Nephron progenitor cell (in vitro differentiated cells): ENCODE results near the gene PSMA4.
"Not testable (repeated sequence)": the region's sequence is repeated elsewhere in the genome, so short reads cannot be mapped to it uniquely, and the experiment has no call there.

ENCODE experiments used
- DNase-seq: peaks from one replicate; pipeline ENCODE4 v3.0.0; 2021
- H3K27ac Mint-ChIP-seq: 2 replicates; pipeline ENCODE4 v1.8.0; 2021; ENCODE audit warnings: mild to moderate bottlenecking, moderate library complexity, mixed read lengths
- H3K27me3 Mint-ChIP-seq: 2 replicates; pipeline ENCODE4 v1.8.0; 2021; ENCODE audit warnings: mild to moderate bottlenecking, low read depth, mixed read lengths; ENCODE audit not compliant: poor library complexity
- H3K36me3 Mint-ChIP-seq: 2 replicates; pipeline ENCODE4 v1.8.0; 2021; ENCODE audit warnings: low read depth, mixed read lengths
- H3K4me1 Mint-ChIP-seq: 2 replicates; pipeline ENCODE4 v1.8.0; 2021; ENCODE audit warnings: mixed read lengths
- H3K4me3 Mint-ChIP-seq: 2 replicates; pipeline ENCODE4 v1.8.0; 2021; ENCODE audit warnings: mild to moderate bottlenecking, moderate library complexity, mixed read lengths
- H3K9me3 Mint-ChIP-seq: 2 replicates; pipeline ENCODE4 v1.8.0; 2021; ENCODE audit warnings: mild to moderate bottlenecking, moderate library complexity, mixed read lengths
- TF ChIP-seq, protein P1 (sequence below): fragments of 200-600 bp; sonication (generic); IDR thresholded peaks from 2 replicates; pipeline ENCODE4 v1.5.0; 2021; ENCODE audit warnings: antibody characterized with exemption

Gene PSMA4

DNA sequence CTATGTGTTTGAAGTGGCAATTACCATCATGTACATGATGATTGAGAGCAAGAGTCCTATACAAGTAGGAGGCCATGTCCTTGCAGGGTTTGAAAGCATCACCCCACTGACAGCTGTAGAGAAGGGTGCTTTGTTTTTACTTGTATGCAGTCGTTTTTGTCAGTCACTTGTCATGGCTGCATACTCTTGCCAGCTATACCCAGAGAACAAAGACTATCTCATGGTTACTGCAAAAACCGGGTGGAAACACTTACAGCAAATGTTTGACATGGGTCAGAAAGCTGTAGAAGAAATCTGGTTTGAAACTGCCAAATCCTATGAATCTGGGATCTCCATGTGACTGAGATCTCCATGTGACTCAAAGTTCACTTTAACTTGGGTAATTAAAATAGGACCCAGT is 6.9 kb upstream of the PSMA4 start:
- Mint-ChIP-seq H3K36me3 (no peaks in the 10 kb centered on the region), H3K9me3 (no peaks in the 10 kb centered on the region), H3K4me1 (no peaks in the 10 kb centered on the region), H3K27me3 (peaks cover 9% of the 10 kb centered on the region), H3K4me3 (no peak overlapping the region), H3K27ac (no peak overlapping the region)
- TF ChIP-seq, protein P1, sequence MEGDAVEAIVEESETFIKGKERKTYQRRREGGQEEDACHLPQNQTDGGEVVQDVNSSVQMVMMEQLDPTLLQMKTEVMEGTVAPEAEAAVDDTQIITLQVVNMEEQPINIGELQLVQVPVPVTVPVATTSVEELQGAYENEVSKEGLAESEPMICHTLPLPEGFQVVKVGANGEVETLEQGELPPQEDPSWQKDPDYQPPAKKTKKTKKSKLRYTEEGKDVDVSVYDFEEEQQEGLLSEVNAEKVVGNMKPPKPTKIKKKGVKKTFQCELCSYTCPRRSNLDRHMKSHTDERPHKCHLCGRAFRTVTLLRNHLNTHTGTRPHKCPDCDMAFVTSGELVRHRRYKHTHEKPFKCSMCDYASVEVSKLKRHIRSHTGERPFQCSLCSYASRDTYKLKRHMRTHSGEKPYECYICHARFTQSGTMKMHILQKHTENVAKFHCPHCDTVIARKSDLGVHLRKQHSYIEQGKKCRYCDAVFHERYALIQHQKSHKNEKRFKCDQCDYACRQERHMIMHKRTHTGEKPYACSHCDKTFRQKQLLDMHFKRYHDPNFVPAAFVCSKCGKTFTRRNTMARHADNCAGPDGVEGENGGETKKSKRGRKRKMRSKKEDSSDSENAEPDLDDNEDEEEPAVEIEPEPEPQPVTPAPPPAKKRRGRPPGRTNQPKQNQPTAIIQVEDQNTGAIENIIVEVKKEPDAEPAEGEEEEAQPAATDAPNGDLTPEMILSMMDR = no peak
- DNase-seq = no peak

DNA sequence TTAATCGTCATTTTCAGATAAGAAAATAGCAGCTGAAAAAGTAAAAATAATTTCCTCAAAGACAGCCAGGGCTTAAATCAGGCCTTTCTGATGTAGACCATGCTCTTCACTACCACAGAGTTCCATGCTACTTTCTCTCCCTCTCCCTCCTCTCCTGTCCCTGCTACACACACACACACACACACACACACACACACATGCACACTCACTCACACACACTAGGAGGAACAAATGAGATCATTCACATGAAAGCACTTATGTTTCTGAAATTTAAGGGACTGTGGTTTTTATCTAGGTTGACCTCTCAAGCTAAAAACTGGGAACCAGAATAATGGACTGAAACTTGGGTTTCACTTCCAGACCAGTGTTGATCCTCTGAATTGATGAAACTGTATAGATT is 4.1 kb upstream of the PSMA4 start:
- H3K4me1 Mint-ChIP-seq = peaks cover 9% of the 10 kb centered on the region
- TF ChIP-seq, protein P1 = no peak
- no peak overlapping the region for H3K4me3 Mint-ChIP-seq
- H3K27ac Mint-ChIP-seq = no peak overlapping the region
- no peaks in the 10 kb centered on the region for H3K36me3 Mint-ChIP-seq
- H3K9me3 Mint-ChIP-seq = no peaks in the 10 kb centered on the region
- peaks cover 9% of the 10 kb centered on the region for H3K27me3 Mint-ChIP-seq
- no peak for DNase-seq

- TF ChIP-seq, protein P1 = no peak
- Mint-ChIP-seq H3K36me3 (peaks cover 4% of the 10 kb centered on the region), H3K9me3 (no peaks in the 10 kb centered on the region), H3K4me1 (peaks cover 22% of the 10 kb centered on the region), H3K4me3 (no peak overlapping the region), H3K27me3 (peaks cover 9% of the 10 kb centered on the region), H3K27ac (no peak overlapping the region)
- DNase-seq = no peak
Measured at GRCh38 chr15:78537266-78537905, 2.9 kb upstream of the PSMA4 start.

GRCh38 chr15:78538358-78538757 is 1.9 kb upstream of the PSMA4 start:
- H3K4me3 Mint-ChIP-seq = no peak overlapping the region
- H3K4me1 Mint-ChIP-seq = peaks cover 26% of the 10 kb centered on the region
- no peaks in the 10 kb centered on the region for H3K9me3 Mint-ChIP-seq
- DNase-seq = no peak
- TF ChIP-seq, protein P1 = no peak
- no peak overlapping the region for H3K27ac Mint-ChIP-seq
- H3K27me3 Mint-ChIP-seq = peaks cover 9% of the 10 kb centered on the region
- H3K36me3 Mint-ChIP-seq = peaks cover 14% of the 10 kb centered on the region

DNA sequence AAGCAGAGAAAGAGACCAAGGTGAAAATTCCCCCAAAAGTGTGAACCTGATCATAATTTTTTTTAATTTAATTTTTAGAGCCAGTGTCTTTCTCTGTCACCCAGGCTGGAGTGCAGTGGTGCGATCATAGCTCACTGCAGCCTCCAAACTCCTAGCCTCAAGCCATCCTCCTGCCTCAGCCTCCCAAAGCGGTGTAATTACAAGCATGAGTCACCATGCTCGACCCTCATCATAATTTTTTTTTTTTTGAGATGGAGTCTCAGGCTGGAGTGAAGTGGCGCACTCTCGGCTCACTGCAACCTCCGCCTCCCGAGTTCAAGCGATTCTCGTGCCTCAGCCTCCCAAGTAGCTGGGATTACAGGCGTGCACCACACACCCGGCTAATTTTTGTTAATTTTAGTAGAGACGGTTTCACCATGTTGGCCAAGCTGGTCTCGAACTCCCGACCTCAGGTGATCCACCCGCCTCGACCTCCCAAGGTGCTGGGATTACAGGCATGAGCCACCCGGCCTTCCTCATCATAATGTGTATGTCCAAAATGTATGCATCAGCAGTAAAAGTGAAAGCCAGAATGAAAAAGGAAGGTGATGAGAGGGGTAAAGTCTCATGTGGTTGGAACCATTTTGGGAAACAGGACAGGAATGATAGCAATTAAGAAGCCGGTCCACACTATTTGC is 642 bp upstream of the PSMA4 start:
- H3K36me3 Mint-ChIP-seq = peaks cover 20% of the 10 kb centered on the region
- not testable (repeated sequence) for DNase-seq, H3K27ac Mint-ChIP-seq, H3K9me3 Mint-ChIP-seq, H3K27me3 Mint-ChIP-seq
- H3K4me3 Mint-ChIP-seq = peak overlapping the region; percentile 100
- peaks cover 26% of the 10 kb centered on the region for H3K4me1 Mint-ChIP-seq

- TF ChIP-seq, protein P1 = no peak
- Mint-ChIP-seq H3K9me3 (no peaks in the 10 kb centered on the region), H3K27ac (peak overlapping the region; percentile 99), H3K36me3 (peaks cover 33% of the 10 kb centered on the region), H3K4me3 (peak overlapping the region; percentile 100), H3K4me1 (peaks cover 26% of the 10 kb centered on the region), H3K27me3 (peaks cover under 1% of the 10 kb centered on the region)
- DNase-seq = no peak
Measured at GRCh38 chr15:78540871-78541743, 863 bp downstream of the PSMA4 start.
